HepG2 (cell line): ENCODE results near the gene GPSM1. TPM values are rescaled to one million over a fixed set of nuclear protein-coding genes. Genes with fewer than 3 reads are reported as not detected.

Source experiments
- ATAC-seq: fragments of 200-7000 bp; cut with Tn5 transposase; 3 replicates; pipeline ENCODE4 v1.9.1; 2020; ENCODE audit warnings: mild to moderate bottlenecking, moderate library complexity
- BruUV-seq: library from RNA; stranded (reverse); fragments of 400-500 nt; replicated peaks from 2 replicates; lab custom pipeline; 2021; lab: Mats Ljungman, UMichigan
- CTCF ChIA-PET: fragments of 300-600 bp; formaldehyde crosslinking; extraction: SDS; loops from one replicate; lab custom pipeline; 2021; ENCODE audit warnings: low total read pairs, inconsistent platforms, low intra/inter-chr PET ratio; lab: Yijun Ruan, JAX
- POLR2A ChIA-PET: fragments of 350-600 bp; sonication (Branson Sonifier 250); formaldehyde crosslinking; loops from one replicate; lab custom pipeline; 2020; ENCODE audit warnings: antibody characterized with exemption, inconsistent platforms; lab: Yijun Ruan, JAX
- DNase-seq: peaks from one replicate; pipeline ENCODE4 v3.0.0-alpha.2; 2015; ENCODE audit warnings: low spot score
- FAIRE-seq: peaks from 3 replicates; lab custom pipeline; 2011; peaks lifted over from hg19 to GRCh38; lab: Jason Lieb, UNC
- H2AFZ ChIP-seq: one replicate; pipeline ENCODE4 v1.6.1; 2011; ENCODE audit warnings: low read length, inconsistent platforms
- H3K27ac ChIP-seq: fragments of 300-600 bp; 3 replicates; pipeline ENCODE4 v1.8.0; 2011; ENCODE audit warnings: mixed run types, mild to moderate bottlenecking, mixed read lengths, low read length, inconsistent platforms; ENCODE audit not compliant: insufficient read depth; ENCODE audit errors: extremely low read length
- H3K27me3 ChIP-seq, 2 experiments: fragments of 200-600 bp in 1 of 2; 2 replicates in 1 of 2; 3 replicates in 1 of 2; pipeline versions ENCODE4 v1.6.0 to v1.8.0; 2011; ENCODE audit warnings: low read length in 2 of 2, mild to moderate bottlenecking in 2 of 2, moderate library complexity in 2 of 2, inconsistent platforms in 1 of 2; ENCODE audit not compliant: insufficient read depth in 2 of 2, control insufficient read depth in 1 of 2
- H3K36me3 ChIP-seq, 2 experiments: fragments of 200-600 bp in 1 of 2; replicated peaks in 1 of 2; 2 replicates in 1 of 2; 3 replicates in 1 of 2; pipeline versions ENCODE4 v1.5.1 to v1.8.0; 2011; ENCODE audit warnings: low read length in 2 of 2, inconsistent platforms in 1 of 2; ENCODE audit not compliant: insufficient read depth in 2 of 2, control insufficient read depth in 1 of 2
- H3K4me1 ChIP-seq: 2 replicates; pipeline ENCODE4 v1.5.1; 2012; ENCODE audit warnings: low read length, inconsistent platforms; ENCODE audit not compliant: insufficient read depth
- H3K4me2 ChIP-seq: 2 replicates; pipeline ENCODE4 v1.6.0; 2011; ENCODE audit warnings: low read depth, low read length, inconsistent platforms
- H3K4me3 ChIP-seq, 3 experiments: fragments of 200-600 bp in 1 of 3; sonication (generic), shearing (Covaris generic) in 1 of 3; replicated peaks in 1 of 3; 2 replicates each; pipeline ENCODE4 v1.5.1; 2011 to 2016; ENCODE audit warnings: low read length in 3 of 3, inconsistent platforms in 2 of 3, low read depth in 2 of 3, mild to moderate bottlenecking in 2 of 3, control low read depth in 1 of 3, mixed read lengths in 1 of 3; ENCODE audit not compliant: insufficient read depth in 1 of 3
- H3K79me2 ChIP-seq: one replicate; pipeline ENCODE4 v1.6.1; 2011; ENCODE audit warnings: low read length, inconsistent platforms; ENCODE audit not compliant: insufficient read depth
- H3K9ac ChIP-seq: 2 replicates; pipeline ENCODE4 v1.6.0; 2011; ENCODE audit warnings: mild to moderate bottlenecking, low read depth, low read length, inconsistent platforms; ENCODE audit not compliant: insufficient read depth
- H3K9me3 ChIP-seq: 2 replicates; pipeline ENCODE4 v1.5.1; 2012; ENCODE audit warnings: mild to moderate bottlenecking, low read length
- H4K20me1 ChIP-seq: 2 replicates; pipeline ENCODE4 v1.6.0; 2011; ENCODE audit warnings: inconsistent platforms, mild to moderate bottlenecking, low read length, moderate library complexity; ENCODE audit not compliant: insufficient read depth
- ETV5 ChIP-seq: IDR thresholded peaks from 2 replicates; pipeline ENCODE4 v1.6.1; 2018; ENCODE audit warnings: missing biosample characterization, missing genetic modification reagents, inconsistent platforms, borderline replicate concordance
- GABPA ChIP-seq, 2 experiments: IDR thresholded peaks; 2 replicates each; pipeline ENCODE4 v1.6.1; 2011 to 2016; ENCODE audit warnings: low read depth in 2 of 2, low read length in 1 of 2, missing biosample characterization in 1 of 2, missing genetic modification characterization in 1 of 2
- GABPB1 ChIP-seq: IDR thresholded peaks from 2 replicates; pipeline ENCODE4 v1.6.1; 2016; ENCODE audit warnings: mild to moderate bottlenecking, missing genetic modification reagents, moderate library complexity, missing compliant biosample characterization
- HDAC1 ChIP-seq: sonication (generic); formaldehyde crosslinking; IDR thresholded peaks from 2 replicates; pipeline ENCODE4 v1.5.1; 2020; ENCODE audit warnings: mild to moderate bottlenecking, missing genetic modification reagents
- HNRNPLL ChIP-seq: fragments of 200-400 bp; formaldehyde crosslinking; IDR thresholded peaks from 2 replicates; pipeline ENCODE4 v1.6.1; 2017; ENCODE audit warnings: mild to moderate bottlenecking, low read depth, low read length; ENCODE audit not compliant: poor library complexity, severe bottlenecking
- KDM3A ChIP-seq: IDR thresholded peaks from 2 replicates; pipeline ENCODE4 v1.6.1; 2018; ENCODE audit warnings: low read depth, missing compliant biosample characterization
- NR2F6 ChIP-seq, 2 experiments: IDR thresholded peaks; 2 replicates each; pipeline ENCODE4 v1.6.1; 2016; ENCODE audit warnings: antibody characterized with exemption in 1 of 2, mild to moderate bottlenecking in 1 of 2
- PHF20 ChIP-seq: sonication (generic); formaldehyde crosslinking; IDR thresholded peaks from 2 replicates; pipeline ENCODE4 v1.5.0; 2020; ENCODE audit warnings: mild to moderate bottlenecking, missing genetic modification reagents
- SAP130 ChIP-seq: IDR thresholded peaks from 2 replicates; pipeline ENCODE4 v1.6.1; 2016; ENCODE audit warnings: low read depth
- SP5 ChIP-seq: IDR thresholded peaks from 2 replicates; pipeline ENCODE4 v1.6.1; 2016; ENCODE audit warnings: low read depth, borderline replicate concordance
- SRF ChIP-seq: IDR thresholded peaks from 2 replicates; pipeline ENCODE4 v1.6.1; 2011; ENCODE audit warnings: mild to moderate bottlenecking, low read depth, low read length, moderate library complexity
- TBX2 ChIP-seq: sonication (generic); formaldehyde crosslinking; IDR thresholded peaks from 2 replicates; pipeline ENCODE4 v1.5.0; 2020; ENCODE audit warnings: missing genetic modification reagents, mild to moderate bottlenecking, borderline replicate concordance
- TCF12 ChIP-seq, 2 experiments: fragments of 450-650 bp in 1 of 2; sonication (generic) in 1 of 2; formaldehyde crosslinking in 1 of 2; IDR thresholded peaks; 2 replicates each; pipeline versions ENCODE4 v1.6.1 to v1.8.0; 2017 to 2022; ENCODE audit warnings: antibody characterized with exemption in 1 of 2, mild to moderate bottlenecking in 1 of 2, missing genetic modification reagents in 1 of 2, moderate library complexity in 1 of 2
- ZFX ChIP-seq: sonication (generic); formaldehyde crosslinking; IDR thresholded peaks from 2 replicates; pipeline ENCODE4 v1.4.0; 2020; ENCODE audit warnings: mild to moderate bottlenecking, low read depth, missing genetic modification reagents, moderate library complexity
- ZMYM3 ChIP-seq: sonication (generic); formaldehyde crosslinking; IDR thresholded peaks from 2 replicates; pipeline ENCODE4 v1.5.1; 2020; ENCODE audit warnings: mild to moderate bottlenecking, missing genetic modification reagents
- ZNF34 ChIP-seq: sonication (generic); formaldehyde crosslinking; IDR thresholded peaks from 2 replicates; pipeline ENCODE4 v1.4.0; 2020; ENCODE audit warnings: mild to moderate bottlenecking, missing genetic modification reagents, borderline replicate concordance
- ZNF629 ChIP-seq: sonication (generic); formaldehyde crosslinking; conservative IDR thresholded peaks from 2 replicates; pipeline ENCODE4 v1.5.0; 2020; ENCODE audit warnings: missing genetic modification reagents
- WGBS: methylation state at CpG from one replicate; pipeline ENCODE4 v1.1.6; 2017; ENCODE audit warnings: low lambda C conversion rate; 5-methylcytosine and 5-hydroxymethylcytosine counted together
- in situ Hi-C: cut with HindIII; loops from 2 replicates; pipeline ENCODE4 v1.10.0; 2017; ENCODE audit warnings: low pct_unique_long_range_greater_than_20kb; ENCODE audit not compliant: extremely low pct_ligation_motif_present
- intact Hi-C: fragments of 100-400 bp; cut with micrococcal nuclease; formaldehyde crosslinking; loops from one replicate; pipeline ENCODE4 v1.10.0; 2022; ENCODE audit not compliant: unreplicated experiment
- polyA plus RNA-seq, 8 experiments: library from polyadenylated mRNA; depleted of rRNA in 3 of 8; stranded (reverse) in 7 of 8; unstranded in 1 of 8; fragments of >200 nt; fragmentation: Illumina TruSeq in 4 of 8; extraction: Trizol in 4 of 8; gene quantifications; 2 replicates each; pipeline versions ENCODE4 v1.2.1 to v1.2.3, GENCODE V29; 2011 to 2016; ENCODE audit warnings: low read depth in 4 of 8, missing spikeins in 1 of 8, mixed read lengths in 1 of 8; ENCODE audit not compliant: insufficient read depth in 1 of 8
- total RNA-seq, 5 experiments: library from RNA; depleted of rRNA; stranded (reverse); fragments of >200 nt; fragmentation: Illumina TruSeq; extraction: Trizol; gene quantifications; 2 replicates each; pipeline ENCODE4 v1.2.3, GENCODE V29; 2016; ENCODE audit warnings: low read depth in 1 of 5
- TF ChIP-seq, protein P1 (sequence below): sonication (generic); formaldehyde crosslinking; conservative IDR thresholded peaks from 2 replicates; pipeline ENCODE4 v1.4.0; 2020; ENCODE audit warnings: missing genetic modification reagents
- TF ChIP-seq, protein P2 (sequence below): sonication (generic); formaldehyde crosslinking; IDR thresholded peaks from 2 replicates; pipeline ENCODE4 v1.9.0; 2022; ENCODE audit warnings: low read depth, missing genetic modification reagents
- TF ChIP-seq, protein P3 (sequence below): IDR thresholded peaks from 2 replicates; pipeline ENCODE4 v1.6.1; 2012; ENCODE audit warnings: inconsistent platforms

GPSM1 gene
- total and polyA plus RNA-seq, 2 of the 13 experiments (the other 11 are each of a cell fraction or from before 2014, with no cell fraction given), result 1.0 to 2.4 TPM

DNA sequence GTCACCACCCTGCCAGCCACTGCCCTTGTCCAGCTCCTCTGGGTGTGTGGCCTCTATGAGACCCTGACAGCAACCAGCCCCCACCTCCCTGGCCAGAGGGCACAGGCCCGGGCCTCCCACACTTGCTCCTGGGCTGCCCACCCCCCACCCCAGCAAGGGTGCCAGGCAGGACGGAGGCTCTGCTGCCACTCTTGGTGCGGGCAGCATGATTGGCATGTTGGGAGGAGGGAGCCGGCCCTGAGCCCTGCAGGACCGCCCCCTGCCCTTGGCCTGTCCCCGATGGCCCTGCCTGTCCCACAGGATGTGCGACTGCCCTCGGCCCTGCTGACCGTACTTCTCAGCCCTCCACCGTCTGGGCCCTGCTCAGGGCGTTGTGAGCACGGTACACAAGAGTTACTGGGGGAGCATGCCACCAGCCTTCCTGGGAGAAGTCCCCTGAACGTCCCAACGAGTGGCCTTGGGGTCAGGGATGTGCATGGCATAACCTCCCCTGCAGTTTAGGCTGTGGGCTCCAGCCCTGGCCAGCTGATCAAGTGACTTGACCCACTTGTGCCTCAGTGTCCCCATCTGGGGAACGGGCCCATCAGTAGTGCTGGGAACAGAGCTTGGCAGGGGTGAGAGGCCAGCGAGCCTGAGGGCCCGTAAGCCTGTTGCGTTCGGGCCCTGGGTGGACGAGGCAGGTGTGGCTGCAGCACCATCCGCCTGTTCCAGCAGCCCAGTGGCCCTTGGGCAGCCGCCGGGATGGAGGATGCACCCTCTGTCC lies 16.0 kb downstream of the GPSM1 start:
- 10% methylated on average over 5 of the region's 23 CpGs for WGBS
- no TSS peak for BruUV-seq
- no peak overlapping the region for H2AFZ ChIP-seq
- no peaks in the 10 kb centered on the region for H4K20me1 ChIP-seq
- peak overlapping the region in 1 of 3 experiments; percentile 50; a peak in 2 of 6 replicates for H3K4me3 ChIP-seq
- intact Hi-C loops (no loop called here), in situ Hi-C loops (loop anchor here (25.0 kb wide), 1 partner anchor 294 kb away; no protein-coding TSS in a partner anchor)
- FAIRE-seq, result no peak
- H3K27ac ChIP-seq, result no peak overlapping the region
- H3K27me3 ChIP-seq, result peaks cover 0 to 9% of the 10 kb centered on the region in 2 experiments; a peak in 2 of 5 replicates
- no peak for DNase-seq
- H3K9me3 ChIP-seq, result no peaks in the 10 kb centered on the region
- H3K36me3 ChIP-seq, result no peaks in the 10 kb centered on the region
- H3K9ac ChIP-seq, result no peak overlapping the region
- CTCF ChIA-PET, result no interaction called here
- no peaks in the 10 kb centered on the region for H3K79me2 ChIP-seq
- POLR2A ChIA-PET, result no interaction called here
- peak overlapping the region; percentile 55 for H3K4me2 ChIP-seq
- peak; percentile 7; the same call in 2 of the 3 replicates for ATAC-seq
- peaks cover 64% of the 10 kb centered on the region for H3K4me1 ChIP-seq
- peak; percentile 83 for TF ChIP-seq ZNF629
- peak; percentile 70 for TF ChIP-seq ZFX (CRISPR knock-in tag)
- peak; percentile 51; the same call in 1 of the 2 replicates for TF ChIP-seq GABPB1
- TF ChIP-seq ZMYM3 (CRISPR knock-in tag), result peak; percentile 62; the same call in 1 of the 2 replicates
- TF ChIP-seq KDM3A, result no peak
- no peak for TF ChIP-seq TCF12 (IDR thresholded peaks at IDR 0.05)
- TF ChIP-seq TCF12 (CRISPR knock-in tag; IDR thresholded peaks at IDR 0.05), result no peak
- no peak for TF ChIP-seq TBX2
- TF ChIP-seq, protein P1, sequence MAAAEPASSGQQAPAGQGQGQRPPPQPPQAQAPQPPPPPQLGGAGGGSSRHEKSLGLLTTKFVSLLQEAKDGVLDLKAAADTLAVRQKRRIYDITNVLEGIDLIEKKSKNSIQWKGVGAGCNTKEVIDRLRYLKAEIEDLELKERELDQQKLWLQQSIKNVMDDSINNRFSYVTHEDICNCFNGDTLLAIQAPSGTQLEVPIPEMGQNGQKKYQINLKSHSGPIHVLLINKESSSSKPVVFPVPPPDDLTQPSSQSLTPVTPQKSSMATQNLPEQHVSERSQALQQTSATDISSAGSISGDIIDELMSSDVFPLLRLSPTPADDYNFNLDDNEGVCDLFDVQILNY, result no peak
- TF ChIP-seq PHF20 (CRISPR knock-in tag), result no peak
- TF ChIP-seq SP5, result peak; percentile 72; the same call in 1 of the 2 replicates
- peak; percentile 19 for TF ChIP-seq HNRNPLL
- peak; percentile 33; the same call in 1 of the 2 replicates for TF ChIP-seq ETV5 (CRISPR knock-in tag)
- TF ChIP-seq HDAC1 (CRISPR knock-in tag), result 0 out of 2 replicates have a peak, but pooled peaks have one; percentile 20
- TF ChIP-seq, protein P2, sequence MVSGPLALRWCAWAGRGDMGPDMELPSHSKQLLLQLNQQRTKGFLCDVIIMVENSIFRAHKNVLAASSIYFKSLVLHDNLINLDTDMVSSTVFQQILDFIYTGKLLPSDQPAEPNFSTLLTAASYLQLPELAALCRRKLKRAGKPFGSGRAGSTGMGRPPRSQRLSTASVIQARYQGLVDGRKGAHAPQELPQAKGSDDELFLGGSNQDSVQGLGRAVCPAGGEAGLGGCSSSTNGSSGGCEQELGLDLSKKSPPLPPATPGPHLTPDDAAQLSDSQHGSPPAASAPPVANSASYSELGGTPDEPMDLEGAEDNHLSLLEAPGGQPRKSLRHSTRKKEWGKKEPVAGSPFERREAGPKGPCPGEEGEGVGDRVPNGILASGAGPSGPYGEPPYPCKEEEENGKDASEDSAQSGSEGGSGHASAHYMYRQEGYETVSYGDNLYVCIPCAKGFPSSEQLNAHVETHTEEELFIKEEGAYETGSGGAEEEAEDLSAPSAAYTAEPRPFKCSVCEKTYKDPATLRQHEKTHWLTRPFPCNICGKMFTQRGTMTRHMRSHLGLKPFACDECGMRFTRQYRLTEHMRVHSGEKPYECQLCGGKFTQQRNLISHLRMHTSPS, result peak; percentile 23; the same call in 1 of the 2 replicates
- TF ChIP-seq GABPA (IDR thresholded peaks at IDR 0.05; ENCODE audit: low read depth, low read length), result no peak
- TF ChIP-seq GABPA (CRISPR knock-in tag; IDR thresholded peaks at IDR 0.05; ENCODE audit: low read depth), result peak; percentile 33; the same call in 1 of the 2 replicates
- TF ChIP-seq, protein P3, sequence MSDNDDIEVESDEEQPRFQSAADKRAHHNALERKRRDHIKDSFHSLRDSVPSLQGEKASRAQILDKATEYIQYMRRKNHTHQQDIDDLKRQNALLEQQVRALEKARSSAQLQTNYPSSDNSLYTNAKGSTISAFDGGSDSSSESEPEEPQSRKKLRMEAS, result peak; percentile 15; the same call in 1 of the 2 replicates
- no peak for TF ChIP-seq NR2F6 (IDR thresholded peaks at IDR 0.05)
- TF ChIP-seq NR2F6 (CRISPR knock-in tag; IDR thresholded peaks at IDR 0.05), result peak; percentile 35; the same call in 1 of the 2 replicates
- TF ChIP-seq SAP130, result peak; percentile 53
- TF ChIP-seq ZNF34 (CRISPR knock-in tag), result no peak
- TF ChIP-seq SRF, result no peak
